PC-3 (cell line): ENCODE measurements around the gene NELFB. TPM values are rescaled to one million over a fixed set of nuclear protein-coding genes. Genes with fewer than 3 reads are reported as not detected.

Source experiments
- ATAC-seq: fragments of 200-7000 bp; cut with Tn5 transposase; 2 replicates; pipeline ENCODE4 v1.9.1; 2020; ENCODE audit warnings: mild to moderate bottlenecking, moderate library complexity
- BruUV-seq: library from RNA; stranded (reverse); fragments of 400-500 nt; replicated peaks from 2 replicates; lab custom pipeline; 2021; lab: Mats Ljungman, UMichigan
- CTCF ChIA-PET: fragments of 300-600 bp; sonication (Branson Sonifier 250); formaldehyde crosslinking; loops from one replicate; lab custom pipeline; 2022; ENCODE audit warnings: antibody characterized with exemption; lab: Charles Lee
- POLR2A ChIA-PET: fragments of 300-600 bp; sonication (Branson Sonifier 250); formaldehyde crosslinking; loops from one replicate; lab custom pipeline; 2022; ENCODE audit warnings: antibody characterized with exemption; ENCODE audit not compliant: unreplicated experiment; lab: Charles Lee
- DNase-seq: peaks from one replicate; pipeline ENCODE4 v3.0.0-alpha.2; 2015
- H2AFZ ChIP-seq: fragments of 300-600 bp; sonication (generic); 2 replicates; pipeline ENCODE4 v1.6.0; 2016; ENCODE audit warnings: antibody characterized with exemption, low read length
- H3F3A ChIP-seq: fragments of 300-600 bp; sonication (generic); one replicate; pipeline ENCODE4 v1.6.0; 2017; ENCODE audit warnings: antibody characterized with exemption, low read length, control low read depth, mild to moderate bottlenecking; ENCODE audit not compliant: unreplicated experiment
- H3K27ac ChIP-seq: fragments of 300-600 bp; sonication (generic); 2 replicates; pipeline ENCODE4 v1.5.1; 2016; ENCODE audit warnings: mild to moderate bottlenecking, low read length
- H3K27me3 ChIP-seq: fragments of 300-600 bp; sonication (generic); 2 replicates; pipeline ENCODE4 v1.6.1; 2016; ENCODE audit warnings: low read length, mixed read lengths
- H3K36me3 ChIP-seq: fragments of 300-600 bp; sonication (generic); 2 replicates; pipeline ENCODE4 v1.6.1; 2016; ENCODE audit warnings: low read depth, mixed run types, low read length, mixed read lengths
- H3K4me1 ChIP-seq: fragments of 300-600 bp; sonication (generic); 2 replicates; pipeline ENCODE4 v1.5.1; 2016; ENCODE audit warnings: low read length; ENCODE audit not compliant: insufficient read depth
- H3K4me2 ChIP-seq: fragments of 300-600 bp; sonication (generic); 2 replicates; pipeline ENCODE4 v1.6.0; 2016; ENCODE audit warnings: low read length
- H3K4me3 ChIP-seq: fragments of 300-600 bp; sonication (generic); 2 replicates; pipeline ENCODE4 v1.5.1; 2016; ENCODE audit warnings: mild to moderate bottlenecking, low read length, mixed read lengths
- H3K79me2 ChIP-seq: fragments of 300-600 bp; sonication (generic); 2 replicates; pipeline ENCODE4 v1.6.1; 2017; ENCODE audit warnings: low read length, mixed read lengths
- H3K9ac ChIP-seq: fragments of 300-600 bp; sonication (generic); 2 replicates; pipeline ENCODE4 v1.6.0; 2016; ENCODE audit warnings: mild to moderate bottlenecking, low read length
- H3K9me2 ChIP-seq: fragments of 300-600 bp; sonication (generic); replicated peaks from 2 replicates; pipeline ENCODE4 v1.6.1; 2016; ENCODE audit warnings: mixed run types, low read length, mixed read lengths
- H3K9me3 ChIP-seq: fragments of 300-600 bp; sonication (generic); 2 replicates; pipeline ENCODE4 v1.6.1; 2016; ENCODE audit warnings: low read length, mixed read lengths
- H4K20me1 ChIP-seq: fragments of 300-600 bp; sonication (generic); 2 replicates; pipeline ENCODE4 v1.6.1; 2016; ENCODE audit warnings: low read length, mixed read lengths
- CTCF ChIP-seq: fragments of 300-600 bp; sonication (generic); conservative IDR thresholded peaks from 2 replicates; pipeline ENCODE4 v1.5.1; 2017; ENCODE audit warnings: antibody characterized with exemption, low read depth, mild to moderate bottlenecking, low read length
- EZH2 ChIP-seq: fragments of 300-600 bp; sonication (generic); IDR thresholded peaks from one replicate; pipeline ENCODE4 v1.6.1; 2017; ENCODE audit warnings: antibody characterized with exemption, mild to moderate bottlenecking, low read length; ENCODE audit not compliant: unreplicated experiment
- EZH2phosphoT487 ChIP-seq: fragments of 300-600 bp; sonication (generic); IDR thresholded peaks from 2 replicates; pipeline ENCODE4 v1.6.1; 2018; ENCODE audit warnings: mild to moderate bottlenecking, antibody characterized with exemption, low read length, borderline replicate concordance
- intact Hi-C: fragments of 100-400 bp; cut with micrococcal nuclease; formaldehyde crosslinking; loops from 2 replicates; pipeline ENCODE4 v1.9.0; 2023
- total RNA-seq: library from RNA; depleted of rRNA; stranded (reverse); fragments of >200 nt; gene quantifications from 2 replicates; pipeline ENCODE4 v1.2.3, GENCODE V29; 2014

NELFB gene
- total RNA-seq, 1 experiment from 2014 or later = 50.7 TPM

DNA sequence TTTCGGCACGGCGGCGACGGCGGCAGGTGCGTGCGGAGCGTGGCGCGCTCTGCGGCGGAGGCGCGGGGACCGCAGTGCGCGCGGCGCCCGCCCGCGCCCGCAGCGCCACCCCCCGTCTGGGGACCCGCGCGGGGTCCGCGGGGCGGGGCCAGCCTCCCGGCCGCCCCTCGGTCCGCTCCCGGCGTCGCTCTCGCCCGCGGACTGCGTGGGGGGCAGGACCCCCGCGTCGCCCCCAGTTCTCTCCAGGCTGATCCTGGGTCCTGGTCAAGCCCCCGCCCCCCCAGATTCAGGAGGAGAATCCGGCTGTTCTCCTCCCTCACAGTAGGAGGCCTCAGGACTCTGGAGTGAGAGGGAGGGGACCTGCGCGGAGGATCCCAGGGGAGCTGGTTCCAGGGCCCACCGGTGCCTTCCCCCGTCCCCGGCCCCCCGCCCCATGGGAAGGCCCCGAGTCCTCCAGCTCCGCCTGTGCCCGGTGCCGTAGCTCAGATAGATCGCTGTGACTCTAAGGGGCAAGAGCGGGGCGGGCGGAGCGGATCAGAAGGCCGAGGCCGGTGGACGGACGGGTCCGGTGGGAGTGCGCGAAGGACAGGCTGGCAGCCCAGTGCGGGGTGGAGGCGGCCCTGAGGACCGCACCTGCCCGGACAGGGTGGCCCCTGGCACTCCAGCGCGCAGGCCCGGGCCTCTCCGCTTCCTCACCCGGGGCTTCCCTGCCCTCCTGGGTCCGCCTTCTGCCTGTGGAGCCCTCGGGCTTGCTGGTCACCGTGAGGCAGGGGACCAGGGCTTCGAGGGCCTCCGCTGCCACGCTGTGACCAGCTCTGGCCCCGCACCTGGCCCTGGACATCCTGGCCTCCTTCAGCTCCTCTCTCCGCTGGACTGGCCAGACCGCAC is 32.7 kb upstream of the NELFB start, which contains the start of gene RNF208:
Gene RNF208 (minus strand): TSS at position 51 of the 888 bp plus-strand sequence. CDS start 1,028 bp downstream, outside the sequence.
- Histone ChIP-seq H3K9me3 (no peaks in the 10 kb centered on the region), H3K9ac (peak within 1 kb of the TSS; percentile 41), H3K27me3 (no peaks in the 10 kb centered on the region), H3K4me3 (peak within 1 kb of the TSS; percentile 88), H3F3A (peaks cover 2% of the 10 kb centered on the region), H3K79me2 (peaks cover 19% of the 10 kb centered on the region), H3K4me2 (peak within 1 kb of the TSS; percentile 93), H4K20me1 (no peaks in the 10 kb centered on the region), H2AFZ (no peak within 1 kb of the TSS), H3K4me1 (peaks cover 51% of the 10 kb centered on the region), H3K36me3 (no peaks in the 10 kb centered on the region), H3K9me2 (no peaks in the 10 kb centered on the region), H3K27ac (peak within 1 kb of the TSS; percentile 34; the same call in 1 of the 2 replicates)
- intact Hi-C loops = no loop called here
- TF ChIP-seq EZH2 (no peak), CTCF (no peak), EZH2phosphoT487 (no peak)
- ChIA-PET POLR2A (interaction anchor here (0.6 kb wide), 1 partner anchor 503 kb away, joined by 3 read pairs; no protein-coding TSS in a partner anchor), CTCF (no interaction called here)
- no peak for ATAC-seq
- BruUV-seq = TSS peak; percentile 33
- no peak for DNase-seq

DNA sequence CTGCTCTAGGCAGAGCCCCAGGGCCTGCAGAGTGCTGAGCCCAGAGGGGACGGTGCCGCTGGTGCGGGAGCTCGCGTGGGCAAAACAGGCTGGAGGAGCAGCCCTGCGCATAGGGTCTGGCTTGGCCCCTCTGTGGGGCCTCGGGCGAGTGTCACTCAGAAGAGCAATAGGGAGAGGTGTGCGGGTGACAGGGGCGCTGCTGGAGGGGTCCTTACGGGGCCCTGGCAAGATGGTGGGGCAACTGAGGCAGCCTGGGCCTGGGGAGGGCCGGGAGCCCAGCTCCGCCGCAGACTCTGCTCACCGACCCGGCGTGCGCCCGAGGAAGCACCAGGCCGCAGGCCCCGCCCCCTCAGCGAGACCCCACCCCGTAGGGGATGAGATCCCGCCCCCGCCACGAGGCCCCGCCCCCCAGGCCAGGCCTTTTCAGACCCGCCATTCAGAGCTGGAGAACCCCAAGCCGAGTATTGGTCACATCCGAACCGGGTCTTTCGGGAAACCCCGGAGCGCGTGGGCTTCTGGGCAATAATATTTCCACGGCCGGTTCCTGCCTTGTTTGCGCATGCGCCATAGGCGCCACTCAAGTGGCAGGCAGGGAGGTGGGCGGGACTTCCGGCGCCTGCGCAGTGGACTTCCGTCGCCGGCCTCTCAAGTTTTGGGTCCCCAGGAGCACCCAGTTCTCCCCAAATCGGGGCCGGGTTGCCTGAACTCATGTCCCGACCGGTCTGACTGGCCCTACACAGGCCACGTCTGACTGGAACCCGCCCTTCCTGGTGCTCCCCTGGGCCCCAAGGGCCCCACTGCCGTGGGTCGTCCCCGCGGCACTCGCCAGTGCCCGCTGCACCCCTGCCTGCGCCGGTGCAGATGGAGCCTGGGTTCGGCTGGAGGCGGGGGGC is 31.8 kb upstream of the NELFB start:
- peaks cover 47% of the 10 kb centered on the region for H3K4me1 ChIP-seq
- H3K9me3 ChIP-seq = no peaks in the 10 kb centered on the region
- POLR2A ChIA-PET = interaction anchor here (0.6 to 0.8 kb wide), 3 partner anchors 19 to 504 kb away, joined by 3 to 32 read pairs (median 5); no protein-coding TSS in a partner anchor
- H3F3A ChIP-seq = peaks cover 2% of the 10 kb centered on the region
- H3K9me2 ChIP-seq = no peaks in the 10 kb centered on the region
- no peak for TF ChIP-seq EZH2
- TF ChIP-seq CTCF = no peak
- no peak for TF ChIP-seq EZH2phosphoT487
- peak overlapping the region; percentile 88 for H3K4me3 ChIP-seq
- peaks cover 19% of the 10 kb centered on the region for H3K79me2 ChIP-seq
- BruUV-seq = no TSS peak
- H3K4me2 ChIP-seq = peak overlapping the region; percentile 99
- peak overlapping the region; percentile 69 for H2AFZ ChIP-seq
- H3K9ac ChIP-seq = peak overlapping the region; percentile 97
- CTCF ChIA-PET = interaction anchor here (0.5 to 1.3 kb wide), 3 partner anchors 11 to 54 kb away, joined by 3 to 11 read pairs (median 4); partner anchors contain the start of gene TOR4A
- intact Hi-C loops = no loop called here
- no peaks in the 10 kb centered on the region for H4K20me1 ChIP-seq
- H3K27me3 ChIP-seq = no peaks in the 10 kb centered on the region
- peak; percentile 97 for DNase-seq
- peak; percentile 33 for ATAC-seq
- peak overlapping the region; percentile 81 for H3K27ac ChIP-seq
- no peaks in the 10 kb centered on the region for H3K36me3 ChIP-seq
